A549 (cell line): ENCODE data around the gene MORN1. TPM values are rescaled to one million over a fixed set of nuclear protein-coding genes. Genes with fewer than 3 reads are reported as not detected.

Experiments used
- ATAC-seq, 2 experiments: fragments of 200-7000 bp in 1 of 2; fragments of >200 bp in 1 of 2; cut with Nextera tagmentation in 1 of 2; cut with Tn5 transposase in 1 of 2; 3 replicates each; pipeline versions ENCODE4 v1.8.0 to v1.9.1; 2018 to 2020; ENCODE audit warnings: mild to moderate bottlenecking in 1 of 2, moderate library complexity in 1 of 2
- CTCF ChIA-PET: fragments of 300-600 bp; sonication (Branson Sonifier 250); formaldehyde crosslinking; extraction: SDS; loops from one replicate; lab custom pipeline; 2021; ENCODE audit warnings: antibody characterized with exemption, inconsistent platforms; lab: Yijun Ruan, JAX
- POLR2A ChIA-PET: fragments of 350-600 bp; formaldehyde crosslinking; extraction: SDS; loops from one replicate; lab custom pipeline; 2021; ENCODE audit warnings: antibody characterized with exemption, inconsistent platforms; lab: Yijun Ruan, JAX
- DNase-seq, 2 experiments: peaks; one replicate each; pipeline versions ENCODE4 v3.0.0 to v3.0.0-alpha.2; 2011 to 2016; ENCODE audit warnings: low read depth in 1 of 2, low spot score in 1 of 2
- FAIRE-seq: peaks from 2 replicates; lab custom pipeline; 2011; peaks lifted over from hg19 to GRCh38; lab: Jason Lieb, UNC
- H3K27ac ChIP-seq, 2 experiments: fragments of >200 bp; sonication (Bioruptor Twin); formaldehyde crosslinking; 3 replicates each; pipeline ENCODE4 v1.5.1; 2016 to 2017
- H3K4me1 ChIP-seq: fragments of >200 bp; sonication (Bioruptor Twin); formaldehyde crosslinking; 3 replicates; pipeline ENCODE4 v1.6.1; 2016
- H3K4me2 ChIP-seq: fragments of >200 bp; sonication (Bioruptor Twin); formaldehyde crosslinking; 3 replicates; pipeline ENCODE4 v1.6.1; 2016
- H3K4me3 ChIP-seq: fragments of >200 bp; sonication (Bioruptor Twin); formaldehyde crosslinking; 3 replicates; pipeline ENCODE4 v1.5.1; 2016
- H3K9me3 ChIP-seq: fragments of >200 bp; sonication (Bioruptor Twin); formaldehyde crosslinking; 3 replicates; pipeline ENCODE4 v1.6.1; 2016
- CBX2 ChIP-seq: fragments of 200-600 bp; sonication (generic); IDR thresholded peaks from 2 replicates; pipeline ENCODE4 v1.6.1; 2016; ENCODE audit warnings: low read depth, mild to moderate bottlenecking, borderline replicate concordance
- CBX8 ChIP-seq: fragments of 200-600 bp; sonication (generic); IDR thresholded peaks from 2 replicates; pipeline ENCODE4 v1.6.1; 2016
- CHD4 ChIP-seq: fragments of 200-600 bp; sonication (generic); IDR thresholded peaks from 2 replicates; pipeline ENCODE4 v1.6.1; 2016; ENCODE audit warnings: antibody characterized with exemption, mild to moderate bottlenecking, borderline replicate concordance
- EHMT2 ChIP-seq: fragments of 200-600 bp; sonication (generic); IDR thresholded peaks from 2 replicates; pipeline ENCODE4 v1.6.1; 2016; ENCODE audit warnings: antibody characterized with exemption, low read depth, mild to moderate bottlenecking, moderate library complexity
- EP300 ChIP-seq, 2 experiments: fragments of >200 bp; sonication (Bioruptor Twin); formaldehyde crosslinking; IDR thresholded peaks; 2 replicates in 1 of 2; 3 replicates in 1 of 2; pipeline ENCODE4 v1.6.1; 2016 to 2017
- ESRRA ChIP-seq: fragments of 150-350 bp; IDR thresholded peaks from 2 replicates; pipeline ENCODE4 v1.6.1; 2014; ENCODE audit warnings: mild to moderate bottlenecking, low read length, borderline replicate concordance
- FOSL2 ChIP-seq, 2 experiments: fragments of 450-650 bp in 1 of 2; fragments of >200 bp in 1 of 2; sonication (Bioruptor Twin) in 1 of 2; formaldehyde crosslinking; IDR thresholded peaks; 2 replicates each; pipeline versions ENCODE4 v1.5.0 to v1.6.1; 2016 to 2020; ENCODE audit warnings: mild to moderate bottlenecking in 1 of 2, moderate library complexity in 1 of 2
- GATA3 ChIP-seq: IDR thresholded peaks from 2 replicates; pipeline ENCODE4 v1.6.1; 2012; ENCODE audit warnings: borderline replicate concordance
- HDAC2 ChIP-seq: fragments of 200-600 bp; sonication (generic); IDR thresholded peaks from 2 replicates; pipeline ENCODE4 v1.6.1; 2016
- HOXA7 ChIP-seq: fragments of 250-450 bp; sonication (Bioruptor Pico); IDR thresholded peaks from 2 replicates; pipeline ENCODE4 v1.5.0; 2020; ENCODE audit warnings: mild to moderate bottlenecking, moderate library complexity
- HOXB13 ChIP-seq: fragments of 250-450 bp; sonication (Bioruptor Pico); IDR thresholded peaks from 2 replicates; pipeline ENCODE4 v1.5.0; 2020; ENCODE audit warnings: low read depth, mild to moderate bottlenecking, moderate library complexity
- HOXB5 ChIP-seq: fragments of 250-450 bp; sonication (Bioruptor Pico); IDR thresholded peaks from 2 replicates; pipeline ENCODE4 v1.5.0; 2020; ENCODE audit warnings: mild to moderate bottlenecking, moderate library complexity
- JUN ChIP-seq, 2 experiments: fragments of >200 bp; sonication (Bioruptor Twin); formaldehyde crosslinking; IDR thresholded peaks; 2 replicates in 1 of 2; 3 replicates in 1 of 2; pipeline ENCODE4 v1.6.1; 2016 to 2017
- MAFK ChIP-seq: fragments of 450-650 bp; IDR thresholded peaks from 2 replicates; pipeline ENCODE4 v1.6.1; 2014; ENCODE audit not compliant: partially characterized antibody
- NPAS2 ChIP-seq: fragments of 250-450 bp; sonication (Bioruptor Pico); IDR thresholded peaks from 2 replicates; pipeline ENCODE4 v1.8.0; 2022; ENCODE audit warnings: mild to moderate bottlenecking, moderate library complexity, borderline replicate concordance
- NR3C1 ChIP-seq: fragments of >200 bp; sonication (Bioruptor Twin); formaldehyde crosslinking; IDR thresholded peaks from 3 replicates; pipeline ENCODE4 v1.6.1; 2017
- PHF8 ChIP-seq: fragments of 200-600 bp; sonication (generic); IDR thresholded peaks from 2 replicates; pipeline ENCODE4 v1.6.1; 2016; ENCODE audit warnings: low read depth, mild to moderate bottlenecking, antibody characterized with exemption, moderate library complexity, borderline replicate concordance
- RCOR1 ChIP-seq: fragments of 150-350 bp; IDR thresholded peaks from 2 replicates; pipeline ENCODE4 v1.6.1; 2014; ENCODE audit warnings: antibody characterized with exemption, low read length, low read depth
- SMC3 ChIP-seq: fragments of >200 bp; sonication (Bioruptor Twin); formaldehyde crosslinking; IDR thresholded peaks from 3 replicates; pipeline ENCODE4 v1.6.1; 2018; ENCODE audit warnings: inconsistent platforms
- TFCP2L1 ChIP-seq: fragments of 250-450 bp; sonication (Bioruptor Pico); IDR thresholded peaks from 2 replicates; pipeline ENCODE4 v1.5.0; 2021; ENCODE audit warnings: mild to moderate bottlenecking
- TP53 ChIP-seq: fragments of 250-450 bp; sonication (Bioruptor Pico); IDR thresholded peaks from 2 replicates; pipeline ENCODE4 v1.5.0; 2021; ENCODE audit warnings: mild to moderate bottlenecking, moderate library complexity
- ZSCAN20 ChIP-seq: fragments of 250-450 bp; sonication (Bioruptor Pico); IDR thresholded peaks from 2 replicates; pipeline ENCODE4 v1.8.0; 2022; ENCODE audit warnings: mild to moderate bottlenecking, moderate library complexity
- WGBS: methylation state at CpG from one replicate; pipeline ENCODE4 v1.1.6; 2017; ENCODE audit errors: missing lambda C conversion rate; 5-methylcytosine and 5-hydroxymethylcytosine counted together
- polyA plus RNA-seq, 4 experiments: library from polyadenylated mRNA; depleted of rRNA in 3 of 4; stranded (reverse); fragments of >200 nt; fragmentation: RNase III in 1 of 4; extraction: RNeasy Plus Mini Kit Qiagen cat#74134 plus additional on column Dnase treatment in 1 of 4; gene quantifications; 2 replicates in 3 of 4; 3 replicates in 1 of 4; pipeline ENCODE4 v1.2.3, GENCODE V29; 2011 to 2017
- TF ChIP-seq, protein P1 (sequence below): fragments of 450-650 bp; IDR thresholded peaks from 2 replicates; pipeline ENCODE4 v1.6.1; 2014; ENCODE audit warnings: antibody characterized with exemption
- TF ChIP-seq, protein P2 (sequence below): fragments of 250-450 bp; sonication (Bioruptor Pico); IDR thresholded peaks from 2 replicates; pipeline ENCODE4 v1.5.0; 2021; ENCODE audit warnings: mild to moderate bottlenecking, moderate library complexity, borderline replicate concordance
- TF ChIP-seq, protein P3 (sequence below): IDR thresholded peaks from 2 replicates; pipeline ENCODE4 v1.6.1; 2012; ENCODE audit warnings: low read depth, borderline replicate concordance
- TF ChIP-seq, protein P4 (sequence below): fragments of >200 bp; sonication (Bioruptor Twin); formaldehyde crosslinking; IDR thresholded peaks from 3 replicates; pipeline ENCODE4 v1.5.1; 2016

The MORN1 gene
- polyA plus RNA-seq, 2 of the 4 experiments (the other 2 are of a cell fraction): 6.9 to 8.9 TPM

DNA sequence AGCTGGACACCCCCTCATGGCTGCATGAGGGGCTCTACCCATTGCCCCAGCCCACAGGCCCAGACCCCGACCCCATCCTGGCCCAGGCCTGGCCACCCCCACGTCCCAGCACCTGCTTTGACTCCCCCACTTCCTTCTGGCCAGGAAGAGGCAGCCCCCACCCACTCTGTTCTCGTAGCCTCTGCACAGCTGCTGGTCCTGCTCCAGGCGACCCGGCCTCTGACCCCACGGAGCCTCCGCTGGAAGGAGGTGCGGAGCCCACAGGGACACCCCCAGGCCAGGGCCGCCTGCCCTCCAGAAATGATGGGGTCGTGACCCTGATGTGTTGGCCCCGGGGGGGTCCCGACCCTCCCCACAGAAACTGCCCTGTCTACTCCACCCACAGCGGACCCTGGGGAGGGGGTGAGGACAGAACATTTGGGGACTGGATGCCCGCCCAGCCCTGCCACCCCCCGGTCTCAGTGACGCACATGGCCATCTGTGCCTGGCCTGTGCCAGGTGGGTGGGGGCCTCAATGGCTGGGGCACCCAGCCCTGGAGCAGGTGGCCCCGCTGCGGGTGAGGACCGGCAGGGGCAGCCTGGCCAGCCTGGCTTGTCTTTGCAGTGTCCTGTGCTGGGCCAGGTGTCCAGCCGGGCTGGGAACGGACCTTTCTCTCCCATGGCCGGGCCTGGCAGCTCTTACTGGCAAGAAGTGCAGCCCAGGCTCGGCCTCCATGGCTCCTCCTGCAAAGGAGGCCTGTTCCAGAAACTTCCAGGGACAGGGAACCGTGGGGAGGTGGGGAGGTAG, 78.6 kb downstream of the MORN1 start:
- Histone ChIP-seq H3K9me3 (no peaks in the 10 kb centered on the region), H3K4me1 (peaks cover 34% of the 10 kb centered on the region), H3K4me2 (no peak overlapping the region), H3K4me3 (no peak overlapping the region), H3K27ac (peak overlapping the region in 1 of 2 experiments; percentile 100; a peak in 3 of 6 replicates)
- 85% methylated on average over 5 of the region's 24 CpGs for WGBS
- ChIA-PET POLR2A (no interaction called here), CTCF (interaction anchor here (0.9 to 2.6 kb wide), 5 partner anchors 10 to 117 kb away, joined by 3 to 10 read pairs (median 5); partner anchors contain the start of gene FAAP20)
- TF ChIP-seq RCOR1 (no peak), ESRRA (no peak), HDAC2 (no peak), FOSL2 (IDR thresholded peaks at IDR 0.05) (no peak), FOSL2 (CRISPR knock-in tag; IDR thresholded peaks at IDR 0.05) (no peak), TFCP2L1 (CRISPR knock-in tag) (no peak), PHF8 (no peak), GATA3 (no peak), CHD4 (no peak), NR3C1 (no peak), EHMT2 (no peak), CBX2 (no peak)
- TF ChIP-seq, protein P1, sequence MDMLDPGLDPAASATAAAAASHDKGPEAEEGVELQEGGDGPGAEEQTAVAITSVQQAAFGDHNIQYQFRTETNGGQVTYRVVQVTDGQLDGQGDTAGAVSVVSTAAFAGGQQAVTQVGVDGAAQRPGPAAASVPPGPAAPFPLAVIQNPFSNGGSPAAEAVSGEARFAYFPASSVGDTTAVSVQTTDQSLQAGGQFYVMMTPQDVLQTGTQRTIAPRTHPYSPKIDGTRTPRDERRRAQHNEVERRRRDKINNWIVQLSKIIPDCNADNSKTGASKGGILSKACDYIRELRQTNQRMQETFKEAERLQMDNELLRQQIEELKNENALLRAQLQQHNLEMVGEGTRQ: no peak
- FAIRE-seq (no peak), ATAC-seq (peak in 1 of 2 experiments; percentile 2; a peak in 2 of 6 replicates), DNase-seq (peak in 1 of 2 experiments; percentile 22)

DNA sequence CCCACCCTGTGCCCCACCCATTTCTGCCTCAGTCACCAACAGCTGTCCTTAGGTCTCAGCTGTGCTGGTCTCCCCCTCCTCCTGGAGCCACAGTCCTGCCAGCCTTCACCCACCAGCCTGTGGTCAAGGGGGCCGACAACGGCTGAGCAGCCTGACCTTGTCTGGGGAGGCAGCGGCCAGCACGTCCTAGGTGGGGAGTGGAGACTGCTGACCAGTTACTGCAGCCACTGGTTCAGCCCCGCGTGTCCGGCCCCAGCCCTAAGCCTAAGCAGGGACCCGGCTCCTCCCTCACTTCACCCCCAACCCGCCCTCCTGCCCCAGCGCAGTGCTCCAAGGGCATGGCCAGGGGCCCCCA, 79.2 kb downstream of the MORN1 start:
- H3K27ac ChIP-seq: peak overlapping the region; percentile 59 to 100; a peak in 4 of 6 replicates
- FAIRE-seq: no peak
- CTCF ChIA-PET: interaction anchor here (0.9 to 2.6 kb wide), 7 partner anchors 10 to 117 kb away, joined by 3 to 10 read pairs (median 3); partner anchors contain the start of gene FAAP20
- WGBS: 80% methylated on average over 6 of the region's 10 CpGs
- peaks cover 34% of the 10 kb centered on the region for H3K4me1 ChIP-seq
- POLR2A ChIA-PET: no interaction called here
- DNase-seq: no peak
- peak overlapping the region; percentile 45 for H3K4me2 ChIP-seq
- H3K9me3 ChIP-seq: no peaks in the 10 kb centered on the region
- peak in 1 of 2 experiments; percentile 4; a peak in 3 of 6 replicates for ATAC-seq
- no peak overlapping the region for H3K4me3 ChIP-seq
- no peak for TF ChIP-seq CBX8
- TF ChIP-seq EP300 (IDR thresholded peaks at IDR 0.05): no peak
- TF ChIP-seq, protein P2, sequence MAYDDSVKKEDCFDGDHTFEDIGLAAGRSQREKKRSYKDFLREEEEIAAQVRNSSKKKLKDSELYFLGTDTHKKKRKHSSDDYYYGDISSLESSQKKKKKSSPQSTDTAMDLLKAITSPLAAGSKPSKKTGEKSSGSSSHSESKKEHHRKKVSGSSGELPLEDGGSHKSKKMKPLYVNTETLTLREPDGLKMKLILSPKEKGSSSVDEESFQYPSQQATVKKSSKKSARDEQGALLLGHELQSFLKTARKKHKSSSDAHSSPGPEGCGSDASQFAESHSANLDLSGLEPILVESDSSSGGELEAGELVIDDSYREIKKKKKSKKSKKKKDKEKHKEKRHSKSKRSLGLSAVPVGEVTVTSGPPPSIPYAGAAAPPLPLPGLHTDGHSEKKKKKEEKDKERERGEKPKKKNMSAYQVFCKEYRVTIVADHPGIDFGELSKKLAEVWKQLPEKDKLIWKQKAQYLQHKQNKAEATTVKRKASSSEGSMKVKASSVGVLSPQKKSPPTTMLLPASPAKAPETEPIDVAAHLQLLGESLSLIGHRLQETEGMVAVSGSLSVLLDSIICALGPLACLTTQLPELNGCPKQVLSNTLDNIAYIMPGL (CRISPR knock-in tag): no peak
- no peak for TF ChIP-seq TFCP2L1 (CRISPR knock-in tag)
- TF ChIP-seq SMC3: no peak
- no peak for TF ChIP-seq ZSCAN20 (CRISPR knock-in tag)
- TF ChIP-seq, protein P1: no peak
- no peak for TF ChIP-seq MAFK
- TF ChIP-seq, protein P3, sequence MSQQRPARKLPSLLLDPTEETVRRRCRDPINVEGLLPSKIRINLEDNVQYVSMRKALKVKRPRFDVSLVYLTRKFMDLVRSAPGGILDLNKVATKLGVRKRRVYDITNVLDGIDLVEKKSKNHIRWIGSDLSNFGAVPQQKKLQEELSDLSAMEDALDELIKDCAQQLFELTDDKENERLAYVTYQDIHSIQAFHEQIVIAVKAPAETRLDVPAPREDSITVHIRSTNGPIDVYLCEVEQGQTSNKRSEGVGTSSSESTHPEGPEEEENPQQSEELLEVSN: no peak
- TF ChIP-seq HDAC2: no peak
- TF ChIP-seq HOXB13 (CRISPR knock-in tag): no peak
- TF ChIP-seq NPAS2 (CRISPR knock-in tag): no peak
- no peak for TF ChIP-seq JUN (IDR thresholded peaks at IDR 0.05)
- TF ChIP-seq TP53 (CRISPR knock-in tag): no peak
- no peak for TF ChIP-seq EHMT2
- no peak for TF ChIP-seq HOXB5 (CRISPR knock-in tag)
- TF ChIP-seq RCOR1: no peak
- TF ChIP-seq, protein P4, sequence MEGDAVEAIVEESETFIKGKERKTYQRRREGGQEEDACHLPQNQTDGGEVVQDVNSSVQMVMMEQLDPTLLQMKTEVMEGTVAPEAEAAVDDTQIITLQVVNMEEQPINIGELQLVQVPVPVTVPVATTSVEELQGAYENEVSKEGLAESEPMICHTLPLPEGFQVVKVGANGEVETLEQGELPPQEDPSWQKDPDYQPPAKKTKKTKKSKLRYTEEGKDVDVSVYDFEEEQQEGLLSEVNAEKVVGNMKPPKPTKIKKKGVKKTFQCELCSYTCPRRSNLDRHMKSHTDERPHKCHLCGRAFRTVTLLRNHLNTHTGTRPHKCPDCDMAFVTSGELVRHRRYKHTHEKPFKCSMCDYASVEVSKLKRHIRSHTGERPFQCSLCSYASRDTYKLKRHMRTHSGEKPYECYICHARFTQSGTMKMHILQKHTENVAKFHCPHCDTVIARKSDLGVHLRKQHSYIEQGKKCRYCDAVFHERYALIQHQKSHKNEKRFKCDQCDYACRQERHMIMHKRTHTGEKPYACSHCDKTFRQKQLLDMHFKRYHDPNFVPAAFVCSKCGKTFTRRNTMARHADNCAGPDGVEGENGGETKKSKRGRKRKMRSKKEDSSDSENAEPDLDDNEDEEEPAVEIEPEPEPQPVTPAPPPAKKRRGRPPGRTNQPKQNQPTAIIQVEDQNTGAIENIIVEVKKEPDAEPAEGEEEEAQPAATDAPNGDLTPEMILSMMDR: no peak
- TF ChIP-seq HOXA7 (CRISPR knock-in tag): no peak
